Heart left ventricle (tissue), 16 donors: ENCODE data around the gene ABCA13. TPM values are rescaled to one million over a fixed set of nuclear protein-coding genes. Genes with fewer than 3 reads are reported as not detected.
A peak's percentile ranks its signal among the peaks of the same experiment; 100 is the strongest.

Experiments
- ATAC-seq, 4 donors: fragments of 200-7000 bp; cut with Tn5 transposase; one replicate each; pipeline ENCODE4 v1.9.1; 2020 to 2022; ENCODE audit warnings: moderate library complexity in 4 of 4, mild to moderate bottlenecking in 3 of 4, moderate number of reproducible peaks in 1 of 4
- DNase-seq, 5 donors: peaks; one replicate each; pipeline ENCODE4 v3.0.0-alpha.2; 2020
- H3K27ac ChIP-seq, 12 donors: fragments of 200-600 bp; sonication (generic) in 4 of 12; one replicate each; pipeline versions ENCODE4 v1.5.0 to v1.8.0; 2016 to 2022; ENCODE audit warnings: mild to moderate bottlenecking in 2 of 12
- H3K27me3 ChIP-seq, 9 donors: fragments of 200-600 bp; sonication (generic) in 2 of 9; one replicate each; pipeline versions ENCODE4 v1.5.1 to v1.8.0; 2016 to 2022; ENCODE audit warnings: mild to moderate bottlenecking in 3 of 9
- H3K36me3 ChIP-seq, 9 donors: fragments of 200-600 bp; sonication (generic) in 2 of 9; one replicate each; pipeline versions ENCODE4 v1.5.0 to v1.8.0; 2018 to 2022; ENCODE audit warnings: mild to moderate bottlenecking in 2 of 9
- H3K4me1 ChIP-seq, 12 donors: fragments of 200-600 bp; sonication (generic) in 4 of 12; one replicate each; pipeline versions ENCODE4 v1.5.0 to v1.8.0; 2016 to 2022; ENCODE audit warnings: mild to moderate bottlenecking in 3 of 12
- H3K4me3 ChIP-seq, 12 donors: fragments of 200-600 bp; sonication (generic) in 4 of 12; one replicate each; pipeline versions ENCODE4 v1.5.0 to v1.8.0; 2017 to 2022; ENCODE audit warnings: mild to moderate bottlenecking in 9 of 12, moderate library complexity in 4 of 12
- H3K9me3 ChIP-seq, 12 donors: fragments of 200-600 bp; sonication (generic) in 4 of 12; one replicate each; pipeline versions ENCODE4 v1.5.0 to v1.8.0; 2016 to 2022; ENCODE audit warnings: mild to moderate bottlenecking in 1 of 12
- CTCF ChIP-seq, 12 donors: fragments of 200-600 bp; sonication (generic) in 4 of 12; IDR thresholded peaks; one replicate each; pipeline versions ENCODE4 v1.5.0 to v1.8.0; 2018 to 2022; ENCODE audit warnings: antibody characterized with exemption in 12 of 12, mild to moderate bottlenecking in 5 of 12
- POLR2A ChIP-seq, 2 donors: fragments of 450-650 bp; IDR thresholded peaks; one replicate each; pipeline ENCODE4 v1.6.1; 2017; ENCODE audit warnings: antibody characterized with exemption in 2 of 2, mild to moderate bottlenecking in 2 of 2, moderate library complexity in 2 of 2
- WGBS, 4 donors: extraction: QIAGEN DNeasy Blood & Tissue Kit in 2 of 4; methylation state at CpG; one replicate each; pipeline versions ENCODE4 v1.1.5 to v1.1.7; 2013 to 2018; 5-methylcytosine and 5-hydroxymethylcytosine counted together
- intact Hi-C, 10 donors: fragments of 100-400 bp; cut with DNase I; formaldehyde crosslinking; loops; one replicate each; pipeline versions ENCODE4 v1.11.1 to v1.14.2; 2022
- polyA plus RNA-seq, 2 donors: library from polyadenylated mRNA; stranded (reverse); fragments of 200-250 nt; gene quantifications; one replicate each; pipeline ENCODE4 v1.2.3, GENCODE V29; 2013
- total RNA-seq, 9 donors: library from RNA; depleted of rRNA in 2 of 9; stranded (reverse); fragments of >200 nt in 2 of 9; fragmentation: NEBNext Ultra II Directional in 3 of 9; extraction: Animal tissue kit (Norgen Biotek cat#: 25700) in 3 of 9; gene quantifications; one replicate each; pipeline versions ENCODE4 v1.1.0 to v1.2.4, GENCODE V29; 2016 to 2023
- donor health status: ischemic (EF 13 %, LVEDD 7.1; RV severe dilation, severe dysfunction).
- donor health status: healthy with polysubstance abuse.
- donor health status: DM: no; HTN: yes; CAD: no.
- donor health status: DM: no; HTN: no; CAD: no.
- donor health status: ischemic (EF 25% LVEDD 6.9; RV normal size, moderate dysfunction).
- donor health status: ischemic (EF 25% LVEDD 5.7; RV mildly dilated, moderate dysfunction).
- donor health status: healthy.
- donor health status: DM: yes; HTN: yes; CAD: no.
- donor health status: ischemic (EF 35%, LVEDD 5.7; RV mildly dilated, moderate dysfunction).
- donor health status: nonischemic (EF 11% LVEDD 7.7; RV severe dilation, severe dysfunction).
- donor health status: DM: yes; HTN: yes; CAD: no.
- donor health status: PGD.
- donor health status: ischemic (EF 29% LVEDD 5.4; RV normal size, mild dysfunction).
- donor health status: nonischemic (EF 23%, LVEDD 6.1; RV moderate dilation, normal function).

The ABCA13 gene
- total and polyA plus RNA-seq, 11 donors, result 0.01 to 0.29 (median 0.07) TPM; not detected in 3

- intact Hi-C loops, result loop anchor here in 1 of 10 donors (10.0 kb wide), 1 partner anchor 62 kb away; no protein-coding TSS in a partner anchor
- no peak overlapping the region for H3K27ac ChIP-seq
- TF ChIP-seq CTCF (IDR thresholded peaks at IDR 0.05), result no peak
- no peak for TF ChIP-seq POLR2A (IDR thresholded peaks at IDR 0.05)
- no peaks in the 10 kb centered on the region for H3K9me3 ChIP-seq
- no peaks in the 10 kb centered on the region for H3K4me1 ChIP-seq
- ATAC-seq (no peak), DNase-seq (no peak)
- H3K4me3 ChIP-seq, result no peak overlapping the region
- H3K36me3 ChIP-seq, result no peaks in the 10 kb centered on the region
- no peaks in the 10 kb centered on the region for H3K27me3 ChIP-seq
These were observed 275.5 kb downstream of the ABCA13 start for GRCh38 chr7:48446721-48447120.

GRCh38 chr7:48452218-48452617 is 281.0 kb downstream of the ABCA13 start:
- no peaks in the 10 kb centered on the region for H3K9me3 ChIP-seq
- DNase-seq (no peak), ATAC-seq (no peak)
- 67 to 83% (median 77%) methylated on average over 1 of the region's 1 CpG for WGBS, 4 donors
- no peaks in the 10 kb centered on the region for H3K27me3 ChIP-seq
- H3K36me3 ChIP-seq, result no peaks in the 10 kb centered on the region
- H3K4me1 ChIP-seq, result no peaks in the 10 kb centered on the region
- no peak overlapping the region for H3K4me3 ChIP-seq
- TF ChIP-seq POLR2A (IDR thresholded peaks at IDR 0.05) (no peak), CTCF (IDR thresholded peaks at IDR 0.05) (no peak)
- H3K27ac ChIP-seq, result no peak overlapping the region
- intact Hi-C loops, result no loop called here

GRCh38 chr7:48454750-48455192 is 283.5 kb downstream of the ABCA13 start:
- TF ChIP-seq POLR2A (IDR thresholded peaks at IDR 0.05), result no peak
- no peak for TF ChIP-seq CTCF (IDR thresholded peaks at IDR 0.05)
- Histone ChIP-seq H3K9me3 (no peaks in the 10 kb centered on the region), H3K4me3 (no peak overlapping the region), H3K36me3 (no peaks in the 10 kb centered on the region), H3K27ac (no peak overlapping the region), H3K4me1 (no peaks in the 10 kb centered on the region), H3K27me3 (no peaks in the 10 kb centered on the region)
- ATAC-seq, result peak in 1 of 4 donors; percentile 31
- peak in 1 of 5 donors; percentile 55 for DNase-seq
- 87 to 92% (median 88%) methylated on average over 36 to 38 of the region's 38 CpGs for WGBS, 4 donors
- intact Hi-C loops, result loop anchor here in 1 of 10 donors (2.0 kb wide), 1 partner anchor 28 kb away; no protein-coding TSS in a partner anchor

GRCh38 chr7:48455363-48455762 is 284.1 kb downstream of the ABCA13 start:
- H3K4me3 ChIP-seq, result no peak overlapping the region
- no peaks in the 10 kb centered on the region for H3K9me3 ChIP-seq
- ATAC-seq (no peak), DNase-seq (peak in 1 of 5 donors; percentile 47)
- WGBS, 4 donors, result 87 to 91% (median 88%) methylated on average over 17 of the region's 17 CpGs
- H3K27me3 ChIP-seq, result no peaks in the 10 kb centered on the region
- intact Hi-C loops, result loop anchor here in 1 of 10 donors (2.0 kb wide), 1 partner anchor 27 kb away; no protein-coding TSS in a partner anchor
- TF ChIP-seq POLR2A (IDR thresholded peaks at IDR 0.05), result no peak
- H3K4me1 ChIP-seq, result no peaks in the 10 kb centered on the region
- H3K36me3 ChIP-seq, result no peaks in the 10 kb centered on the region
- H3K27ac ChIP-seq, result no peak overlapping the region
